WTC11 (cell line): ENCODE data around the gene MYO16. TPM values are rescaled to one million over a fixed set of nuclear protein-coding genes. Genes with fewer than 3 reads are reported as not detected.

ENCODE experiments used
- ATAC-seq: fragments of 200-7000 bp; cut with Tn5 transposase; 2 replicates; pipeline ENCODE4 v1.10.0; 2021; ENCODE audit warnings: mild to moderate bottlenecking, moderate library complexity
- CTCF ChIA-PET: fragments of 300-600 bp; sonication (Branson Sonifier 250); formaldehyde crosslinking; loops from one replicate; lab custom pipeline; 2021; ENCODE audit warnings: antibody characterized with exemption; lab: Charles Lee
- POLR2A ChIA-PET: fragments of 350-600 bp; sonication (Branson Sonifier 250); formaldehyde crosslinking; loops from one replicate; lab custom pipeline; 2021; ENCODE audit warnings: antibody characterized with exemption; lab: Charles Lee
- DNase-seq: peaks from one replicate; pipeline ENCODE4 v3.0.0; 2021; ENCODE audit warnings: low spot score
- H3K27ac Mint-ChIP-seq: 2 replicates; pipeline ENCODE4 v1.8.0; 2021; ENCODE audit warnings: mixed read lengths
- H3K27me3 Mint-ChIP-seq: 2 replicates; pipeline ENCODE4 v1.8.0; 2021; ENCODE audit warnings: low read depth, mild to moderate bottlenecking, moderate library complexity, mixed read lengths
- H3K36me3 Mint-ChIP-seq: 2 replicates; pipeline ENCODE4 v1.8.0; 2021; ENCODE audit warnings: mixed read lengths
- H3K4me1 Mint-ChIP-seq: 2 replicates; pipeline ENCODE4 v1.8.0; 2022; ENCODE audit warnings: mixed read lengths
- H3K4me3 Mint-ChIP-seq: 2 replicates; pipeline ENCODE4 v1.8.0; 2021; ENCODE audit warnings: mild to moderate bottlenecking, moderate library complexity, mixed read lengths
- H3K9me3 Mint-ChIP-seq: 2 replicates; pipeline ENCODE4 v1.8.0; 2021; ENCODE audit warnings: mixed read lengths
- FOXK1 ChIP-seq: sonication (generic); formaldehyde crosslinking; IDR thresholded peaks from 2 replicates; pipeline ENCODE4 v1.8.0; 2022; ENCODE audit warnings: mild to moderate bottlenecking, moderate library complexity, missing genetic modification reagents
- FOXP1 ChIP-seq: sonication (generic); formaldehyde crosslinking; IDR thresholded peaks from 2 replicates; pipeline ENCODE4 v1.8.0; 2022; ENCODE audit warnings: missing genetic modification reagents, mild to moderate bottlenecking, moderate library complexity, borderline replicate concordance
- MYBL2 ChIP-seq: sonication (generic); formaldehyde crosslinking; IDR thresholded peaks from 2 replicates; pipeline ENCODE4 v1.8.1; 2023; ENCODE audit warnings: mild to moderate bottlenecking, moderate library complexity, missing genetic modification reagents
- PRRX2 ChIP-seq: fragments of 250-450 bp; sonication (Bioruptor Pico); IDR thresholded peaks from 2 replicates; pipeline ENCODE4 v1.8.0; 2021; ENCODE audit warnings: mild to moderate bottlenecking
- SMAD3 ChIP-seq: sonication (generic); formaldehyde crosslinking; IDR thresholded peaks from 2 replicates; pipeline ENCODE4 v1.8.0; 2022; ENCODE audit warnings: missing genetic modification reagents, mild to moderate bottlenecking, borderline replicate concordance
- SMAD4 ChIP-seq: sonication (generic); formaldehyde crosslinking; IDR thresholded peaks from 2 replicates; pipeline ENCODE4 v1.8.0; 2022; ENCODE audit warnings: mild to moderate bottlenecking, missing genetic modification reagents
- SP1 ChIP-seq: sonication (generic); formaldehyde crosslinking; conservative IDR thresholded peaks from 2 replicates; pipeline ENCODE4 v1.8.1; 2022; ENCODE audit warnings: missing genetic modification reagents
- TCF7 ChIP-seq: sonication (generic); formaldehyde crosslinking; IDR thresholded peaks from 2 replicates; pipeline ENCODE4 v1.8.0; 2022; ENCODE audit warnings: mild to moderate bottlenecking, low read depth, missing genetic modification reagents, moderate library complexity
- TEAD1 ChIP-seq: sonication (generic); formaldehyde crosslinking; IDR thresholded peaks from 2 replicates; pipeline ENCODE4 v1.8.0; 2022; ENCODE audit warnings: mild to moderate bottlenecking, missing genetic modification reagents
- ZBTB21 ChIP-seq: sonication (generic); formaldehyde crosslinking; IDR thresholded peaks from 2 replicates; pipeline ENCODE4 v1.8.1; 2023; ENCODE audit warnings: mild to moderate bottlenecking, missing genetic modification reagents, borderline replicate concordance
- ZNF121 ChIP-seq: sonication (generic); formaldehyde crosslinking; IDR thresholded peaks from 2 replicates; pipeline ENCODE4 v1.8.0; 2023; ENCODE audit warnings: missing genetic modification reagents
- ZNF263 ChIP-seq: sonication (generic); formaldehyde crosslinking; IDR thresholded peaks from 2 replicates; pipeline ENCODE4 v1.8.1; 2022; ENCODE audit warnings: low read depth, mild to moderate bottlenecking, moderate library complexity, missing genetic modification reagents
- total RNA-seq: library from RNA; stranded (reverse); gene quantifications from 3 replicates; pipeline ENCODE4 v1.2.3, GENCODE V29; 2021
- TF ChIP-seq, protein P1 (sequence below): sonication (generic); formaldehyde crosslinking; IDR thresholded peaks from 2 replicates; pipeline ENCODE4 v1.8.0; 2022; ENCODE audit warnings: mild to moderate bottlenecking, missing genetic modification reagents
- TF ChIP-seq, protein P2 (sequence below): sonication (generic); formaldehyde crosslinking; IDR thresholded peaks from 2 replicates; pipeline ENCODE4 v1.8.1; 2022; ENCODE audit warnings: mild to moderate bottlenecking, missing genetic modification reagents, moderate library complexity, borderline replicate concordance
- TF ChIP-seq, protein P3 (sequence below): fragments of 250-450 bp; sonication (Bioruptor Pico); IDR thresholded peaks from 2 replicates; pipeline ENCODE4 v1.9.0; 2021; ENCODE audit warnings: mild to moderate bottlenecking
- TF ChIP-seq, protein P4 (sequence below): sonication (generic); formaldehyde crosslinking; IDR thresholded peaks from 2 replicates; pipeline ENCODE4 v1.8.1; 2023; ENCODE audit warnings: mild to moderate bottlenecking, missing genetic modification reagents
- TF ChIP-seq, protein P5 (sequence below): sonication (generic); formaldehyde crosslinking; IDR thresholded peaks from 2 replicates; pipeline ENCODE4 v1.8.0; 2023; ENCODE audit warnings: missing genetic modification reagents
- TF ChIP-seq, protein P6 (sequence below): sonication (generic); formaldehyde crosslinking; IDR thresholded peaks from 2 replicates; pipeline ENCODE4 v1.8.1; 2022; ENCODE audit warnings: mild to moderate bottlenecking, moderate library complexity, missing genetic modification reagents
- TF ChIP-seq, protein P7 (sequence below): fragments of 200-600 bp; IDR thresholded peaks from 2 replicates; pipeline ENCODE4 v1.8.0; 2022; ENCODE audit warnings: antibody characterized with exemption
- TF ChIP-seq, protein P8 (sequence below): fragments of 250-450 bp; sonication (Bioruptor Pico); IDR thresholded peaks from 2 replicates; pipeline ENCODE4 v1.9.0; 2021; ENCODE audit warnings: mild to moderate bottlenecking, borderline replicate concordance

MYO16 gene
- total RNA-seq, 1 experiment from 2014 or later = 0.09 TPM

DNA sequence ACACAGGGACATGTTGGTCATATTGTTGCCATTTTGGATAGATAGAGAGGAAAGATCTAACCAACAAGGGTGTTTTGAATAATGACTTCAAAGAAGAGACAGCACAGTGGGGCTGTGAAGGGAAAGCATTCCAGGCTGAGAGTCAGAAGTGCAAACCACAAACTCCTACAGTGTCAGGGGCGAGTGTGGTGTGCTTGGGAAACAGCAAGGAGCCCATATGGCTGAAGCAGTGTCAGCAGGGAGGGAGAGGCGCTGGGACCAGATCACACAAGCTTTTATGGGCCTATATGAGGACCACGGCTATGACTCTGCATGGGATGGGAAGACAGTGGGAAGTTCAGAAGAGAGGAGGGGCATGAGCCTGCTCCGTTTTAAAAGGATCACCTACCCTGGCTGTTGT, 166.4 kb downstream of the MYO16 start:
- ChIA-PET CTCF (no interaction called here), POLR2A (no interaction called here)
- Mint-ChIP-seq H3K4me3 (no peak overlapping the region), H3K9me3 (peaks cover 19% of the 10 kb centered on the region), H3K27ac (no peak overlapping the region), H3K36me3 (no peaks in the 10 kb centered on the region), H3K4me1 (no peaks in the 10 kb centered on the region), H3K27me3 (no peaks in the 10 kb centered on the region)
- TF ChIP-seq, protein P1, sequence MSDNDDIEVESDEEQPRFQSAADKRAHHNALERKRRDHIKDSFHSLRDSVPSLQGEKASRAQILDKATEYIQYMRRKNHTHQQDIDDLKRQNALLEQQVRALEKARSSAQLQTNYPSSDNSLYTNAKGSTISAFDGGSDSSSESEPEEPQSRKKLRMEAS = no peak
- TF ChIP-seq TEAD1 (CRISPR knock-in tag) (no peak), MYBL2 (no peak), ZNF121 (CRISPR knock-in tag) (no peak), ZNF263 (no peak), PRRX2 (no peak)
- TF ChIP-seq, protein P2, sequence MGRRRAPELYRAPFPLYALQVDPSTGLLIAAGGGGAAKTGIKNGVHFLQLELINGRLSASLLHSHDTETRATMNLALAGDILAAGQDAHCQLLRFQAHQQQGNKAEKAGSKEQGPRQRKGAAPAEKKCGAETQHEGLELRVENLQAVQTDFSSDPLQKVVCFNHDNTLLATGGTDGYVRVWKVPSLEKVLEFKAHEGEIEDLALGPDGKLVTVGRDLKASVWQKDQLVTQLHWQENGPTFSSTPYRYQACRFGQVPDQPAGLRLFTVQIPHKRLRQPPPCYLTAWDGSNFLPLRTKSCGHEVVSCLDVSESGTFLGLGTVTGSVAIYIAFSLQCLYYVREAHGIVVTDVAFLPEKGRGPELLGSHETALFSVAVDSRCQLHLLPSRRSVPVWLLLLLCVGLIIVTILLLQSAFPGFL = no peak
- DNase-seq (no peak), ATAC-seq (no peak)

DNA sequence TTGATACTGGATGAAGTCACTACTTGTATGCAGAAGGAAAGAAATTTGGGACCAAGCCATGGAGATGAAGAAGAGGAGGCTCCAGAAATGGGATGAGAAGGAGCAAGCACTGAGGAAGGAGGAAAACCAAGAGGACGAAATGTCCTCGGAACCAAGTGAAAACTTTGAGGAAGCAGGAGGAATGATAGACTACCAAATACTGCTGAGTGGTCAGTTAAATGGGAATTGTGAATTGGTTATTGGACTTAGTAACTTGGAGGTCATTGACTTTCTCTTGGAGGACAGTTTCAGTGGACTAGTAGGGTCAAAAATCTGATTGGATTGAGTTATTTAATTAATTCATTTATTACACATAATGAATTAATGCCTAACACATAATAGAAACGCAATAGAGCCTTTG, 167.9 kb downstream of the MYO16 start:
- Mint-ChIP-seq H3K4me1 (no peaks in the 10 kb centered on the region), H3K27me3 (no peaks in the 10 kb centered on the region), H3K36me3 (no peaks in the 10 kb centered on the region), H3K27ac (no peak overlapping the region), H3K4me3 (no peak overlapping the region), H3K9me3 (peaks cover 19% of the 10 kb centered on the region)
- ATAC-seq = no peak
- no peak for TF ChIP-seq FOXP1 (CRISPR knock-in tag)
- no peak for TF ChIP-seq FOXK1 (CRISPR knock-in tag)
- CTCF ChIA-PET = no interaction called here
- POLR2A ChIA-PET = no interaction called here
- DNase-seq = no peak

DNA sequence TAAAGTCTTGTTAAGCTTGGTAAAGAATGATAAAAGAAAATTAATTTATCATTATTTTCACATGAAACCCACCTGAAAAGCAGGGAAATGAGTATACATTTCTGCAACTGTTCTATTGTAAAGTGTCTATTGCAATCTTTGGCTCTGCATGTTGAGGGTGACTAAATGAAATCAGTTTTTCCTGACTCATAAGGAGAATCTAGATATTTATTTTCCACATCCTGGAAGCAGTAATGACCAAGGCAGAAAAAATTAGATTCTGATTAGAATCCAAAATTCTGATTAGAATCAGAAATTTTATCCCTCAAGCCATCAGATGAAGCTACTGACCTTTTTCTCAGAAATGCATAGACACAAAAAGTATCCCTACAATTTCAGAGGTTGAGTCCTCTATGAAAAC, 178.4 kb downstream of the MYO16 start:
- Mint-ChIP-seq H3K27ac (no peak overlapping the region), H3K36me3 (no peaks in the 10 kb centered on the region), H3K4me1 (no peaks in the 10 kb centered on the region), H3K9me3 (peaks cover 6% of the 10 kb centered on the region), H3K27me3 (no peaks in the 10 kb centered on the region), H3K4me3 (no peak overlapping the region)
- ChIA-PET CTCF (no interaction called here), POLR2A (no interaction called here)
- ATAC-seq (no peak), DNase-seq (no peak)
- TF ChIP-seq TCF7 = no peak
- no peak for TF ChIP-seq SMAD3 (CRISPR knock-in tag)
- TF ChIP-seq SMAD4 = no peak
- TF ChIP-seq, protein P3, sequence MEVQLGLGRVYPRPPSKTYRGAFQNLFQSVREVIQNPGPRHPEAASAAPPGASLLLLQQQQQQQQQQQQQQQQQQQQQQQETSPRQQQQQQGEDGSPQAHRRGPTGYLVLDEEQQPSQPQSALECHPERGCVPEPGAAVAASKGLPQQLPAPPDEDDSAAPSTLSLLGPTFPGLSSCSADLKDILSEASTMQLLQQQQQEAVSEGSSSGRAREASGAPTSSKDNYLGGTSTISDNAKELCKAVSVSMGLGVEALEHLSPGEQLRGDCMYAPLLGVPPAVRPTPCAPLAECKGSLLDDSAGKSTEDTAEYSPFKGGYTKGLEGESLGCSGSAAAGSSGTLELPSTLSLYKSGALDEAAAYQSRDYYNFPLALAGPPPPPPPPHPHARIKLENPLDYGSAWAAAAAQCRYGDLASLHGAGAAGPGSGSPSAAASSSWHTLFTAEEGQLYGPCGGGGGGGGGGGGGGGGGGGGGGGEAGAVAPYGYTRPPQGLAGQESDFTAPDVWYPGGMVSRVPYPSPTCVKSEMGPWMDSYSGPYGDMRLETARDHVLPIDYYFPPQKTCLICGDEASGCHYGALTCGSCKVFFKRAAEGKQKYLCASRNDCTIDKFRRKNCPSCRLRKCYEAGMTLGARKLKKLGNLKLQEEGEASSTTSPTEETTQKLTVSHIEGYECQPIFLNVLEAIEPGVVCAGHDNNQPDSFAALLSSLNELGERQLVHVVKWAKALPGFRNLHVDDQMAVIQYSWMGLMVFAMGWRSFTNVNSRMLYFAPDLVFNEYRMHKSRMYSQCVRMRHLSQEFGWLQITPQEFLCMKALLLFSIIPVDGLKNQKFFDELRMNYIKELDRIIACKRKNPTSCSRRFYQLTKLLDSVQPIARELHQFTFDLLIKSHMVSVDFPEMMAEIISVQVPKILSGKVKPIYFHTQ (CRISPR knock-in tag) = no peak
- TF ChIP-seq ZBTB21 = no peak
- TF ChIP-seq, protein P4, sequence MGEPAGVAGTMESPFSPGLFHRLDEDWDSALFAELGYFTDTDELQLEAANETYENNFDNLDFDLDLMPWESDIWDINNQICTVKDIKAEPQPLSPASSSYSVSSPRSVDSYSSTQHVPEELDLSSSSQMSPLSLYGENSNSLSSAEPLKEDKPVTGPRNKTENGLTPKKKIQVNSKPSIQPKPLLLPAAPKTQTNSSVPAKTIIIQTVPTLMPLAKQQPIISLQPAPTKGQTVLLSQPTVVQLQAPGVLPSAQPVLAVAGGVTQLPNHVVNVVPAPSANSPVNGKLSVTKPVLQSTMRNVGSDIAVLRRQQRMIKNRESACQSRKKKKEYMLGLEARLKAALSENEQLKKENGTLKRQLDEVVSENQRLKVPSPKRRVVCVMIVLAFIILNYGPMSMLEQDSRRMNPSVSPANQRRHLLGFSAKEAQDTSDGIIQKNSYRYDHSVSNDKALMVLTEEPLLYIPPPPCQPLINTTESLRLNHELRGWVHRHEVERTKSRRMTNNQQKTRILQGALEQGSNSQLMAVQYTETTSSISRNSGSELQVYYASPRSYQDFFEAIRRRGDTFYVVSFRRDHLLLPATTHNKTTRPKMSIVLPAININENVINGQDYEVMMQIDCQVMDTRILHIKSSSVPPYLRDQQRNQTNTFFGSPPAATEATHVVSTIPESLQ (CRISPR knock-in tag) = no peak
- TF ChIP-seq, protein P5, sequence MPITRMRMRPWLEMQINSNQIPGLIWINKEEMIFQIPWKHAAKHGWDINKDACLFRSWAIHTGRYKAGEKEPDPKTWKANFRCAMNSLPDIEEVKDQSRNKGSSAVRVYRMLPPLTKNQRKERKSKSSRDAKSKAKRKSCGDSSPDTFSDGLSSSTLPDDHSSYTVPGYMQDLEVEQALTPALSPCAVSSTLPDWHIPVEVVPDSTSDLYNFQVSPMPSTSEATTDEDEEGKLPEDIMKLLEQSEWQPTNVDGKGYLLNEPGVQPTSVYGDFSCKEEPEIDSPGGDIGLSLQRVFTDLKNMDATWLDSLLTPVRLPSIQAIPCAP = no peak
- TF ChIP-seq SP1 = no peak
- TF ChIP-seq, protein P6, sequence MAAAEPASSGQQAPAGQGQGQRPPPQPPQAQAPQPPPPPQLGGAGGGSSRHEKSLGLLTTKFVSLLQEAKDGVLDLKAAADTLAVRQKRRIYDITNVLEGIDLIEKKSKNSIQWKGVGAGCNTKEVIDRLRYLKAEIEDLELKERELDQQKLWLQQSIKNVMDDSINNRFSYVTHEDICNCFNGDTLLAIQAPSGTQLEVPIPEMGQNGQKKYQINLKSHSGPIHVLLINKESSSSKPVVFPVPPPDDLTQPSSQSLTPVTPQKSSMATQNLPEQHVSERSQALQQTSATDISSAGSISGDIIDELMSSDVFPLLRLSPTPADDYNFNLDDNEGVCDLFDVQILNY = no peak
- TF ChIP-seq, protein P7, sequence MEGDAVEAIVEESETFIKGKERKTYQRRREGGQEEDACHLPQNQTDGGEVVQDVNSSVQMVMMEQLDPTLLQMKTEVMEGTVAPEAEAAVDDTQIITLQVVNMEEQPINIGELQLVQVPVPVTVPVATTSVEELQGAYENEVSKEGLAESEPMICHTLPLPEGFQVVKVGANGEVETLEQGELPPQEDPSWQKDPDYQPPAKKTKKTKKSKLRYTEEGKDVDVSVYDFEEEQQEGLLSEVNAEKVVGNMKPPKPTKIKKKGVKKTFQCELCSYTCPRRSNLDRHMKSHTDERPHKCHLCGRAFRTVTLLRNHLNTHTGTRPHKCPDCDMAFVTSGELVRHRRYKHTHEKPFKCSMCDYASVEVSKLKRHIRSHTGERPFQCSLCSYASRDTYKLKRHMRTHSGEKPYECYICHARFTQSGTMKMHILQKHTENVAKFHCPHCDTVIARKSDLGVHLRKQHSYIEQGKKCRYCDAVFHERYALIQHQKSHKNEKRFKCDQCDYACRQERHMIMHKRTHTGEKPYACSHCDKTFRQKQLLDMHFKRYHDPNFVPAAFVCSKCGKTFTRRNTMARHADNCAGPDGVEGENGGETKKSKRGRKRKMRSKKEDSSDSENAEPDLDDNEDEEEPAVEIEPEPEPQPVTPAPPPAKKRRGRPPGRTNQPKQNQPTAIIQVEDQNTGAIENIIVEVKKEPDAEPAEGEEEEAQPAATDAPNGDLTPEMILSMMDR = no peak
- TF ChIP-seq, protein P8, sequence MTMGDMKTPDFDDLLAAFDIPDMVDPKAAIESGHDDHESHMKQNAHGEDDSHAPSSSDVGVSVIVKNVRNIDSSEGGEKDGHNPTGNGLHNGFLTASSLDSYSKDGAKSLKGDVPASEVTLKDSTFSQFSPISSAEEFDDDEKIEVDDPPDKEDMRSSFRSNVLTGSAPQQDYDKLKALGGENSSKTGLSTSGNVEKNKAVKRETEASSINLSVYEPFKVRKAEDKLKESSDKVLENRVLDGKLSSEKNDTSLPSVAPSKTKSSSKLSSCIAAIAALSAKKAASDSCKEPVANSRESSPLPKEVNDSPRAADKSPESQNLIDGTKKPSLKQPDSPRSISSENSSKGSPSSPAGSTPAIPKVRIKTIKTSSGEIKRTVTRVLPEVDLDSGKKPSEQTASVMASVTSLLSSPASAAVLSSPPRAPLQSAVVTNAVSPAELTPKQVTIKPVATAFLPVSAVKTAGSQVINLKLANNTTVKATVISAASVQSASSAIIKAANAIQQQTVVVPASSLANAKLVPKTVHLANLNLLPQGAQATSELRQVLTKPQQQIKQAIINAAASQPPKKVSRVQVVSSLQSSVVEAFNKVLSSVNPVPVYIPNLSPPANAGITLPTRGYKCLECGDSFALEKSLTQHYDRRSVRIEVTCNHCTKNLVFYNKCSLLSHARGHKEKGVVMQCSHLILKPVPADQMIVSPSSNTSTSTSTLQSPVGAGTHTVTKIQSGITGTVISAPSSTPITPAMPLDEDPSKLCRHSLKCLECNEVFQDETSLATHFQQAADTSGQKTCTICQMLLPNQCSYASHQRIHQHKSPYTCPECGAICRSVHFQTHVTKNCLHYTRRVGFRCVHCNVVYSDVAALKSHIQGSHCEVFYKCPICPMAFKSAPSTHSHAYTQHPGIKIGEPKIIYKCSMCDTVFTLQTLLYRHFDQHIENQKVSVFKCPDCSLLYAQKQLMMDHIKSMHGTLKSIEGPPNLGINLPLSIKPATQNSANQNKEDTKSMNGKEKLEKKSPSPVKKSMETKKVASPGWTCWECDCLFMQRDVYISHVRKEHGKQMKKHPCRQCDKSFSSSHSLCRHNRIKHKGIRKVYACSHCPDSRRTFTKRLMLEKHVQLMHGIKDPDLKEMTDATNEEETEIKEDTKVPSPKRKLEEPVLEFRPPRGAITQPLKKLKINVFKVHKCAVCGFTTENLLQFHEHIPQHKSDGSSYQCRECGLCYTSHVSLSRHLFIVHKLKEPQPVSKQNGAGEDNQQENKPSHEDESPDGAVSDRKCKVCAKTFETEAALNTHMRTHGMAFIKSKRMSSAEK (CRISPR knock-in tag) = no peak
